ENCODE results near the gene ACTR8.

DNA sequence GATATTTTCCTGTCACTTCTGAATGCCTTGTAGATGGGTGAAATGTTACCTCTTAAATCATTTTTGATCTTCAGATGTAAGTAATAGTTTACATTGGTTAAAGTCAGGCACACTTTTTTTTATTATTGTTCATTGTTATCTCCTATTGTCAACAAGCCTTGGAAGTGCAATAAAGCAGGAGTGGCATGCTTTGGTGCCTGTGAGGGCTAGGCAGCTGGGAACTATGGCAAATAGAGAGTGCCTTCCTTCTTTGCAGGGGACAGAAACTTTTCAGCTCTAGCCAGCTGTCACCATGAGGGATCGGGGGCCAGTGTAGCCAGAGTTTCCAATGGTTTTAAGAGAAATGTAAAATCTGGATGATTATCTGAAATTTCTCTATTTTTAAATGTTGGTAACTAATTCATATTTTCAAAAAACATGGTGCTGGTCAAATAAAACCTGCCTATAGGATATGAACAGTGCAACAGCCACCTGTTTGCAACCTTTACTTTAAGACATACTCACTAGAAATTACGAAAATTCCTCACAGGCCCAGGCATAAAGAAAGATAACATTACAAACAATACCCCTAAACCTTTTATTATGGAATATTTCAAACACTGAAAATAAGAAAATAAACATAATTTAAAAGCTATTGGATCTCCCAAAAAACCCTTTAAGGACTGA is 18.8 kb upstream of the ACTR8 start:
- TF ChIP-seq, protein P1, sequence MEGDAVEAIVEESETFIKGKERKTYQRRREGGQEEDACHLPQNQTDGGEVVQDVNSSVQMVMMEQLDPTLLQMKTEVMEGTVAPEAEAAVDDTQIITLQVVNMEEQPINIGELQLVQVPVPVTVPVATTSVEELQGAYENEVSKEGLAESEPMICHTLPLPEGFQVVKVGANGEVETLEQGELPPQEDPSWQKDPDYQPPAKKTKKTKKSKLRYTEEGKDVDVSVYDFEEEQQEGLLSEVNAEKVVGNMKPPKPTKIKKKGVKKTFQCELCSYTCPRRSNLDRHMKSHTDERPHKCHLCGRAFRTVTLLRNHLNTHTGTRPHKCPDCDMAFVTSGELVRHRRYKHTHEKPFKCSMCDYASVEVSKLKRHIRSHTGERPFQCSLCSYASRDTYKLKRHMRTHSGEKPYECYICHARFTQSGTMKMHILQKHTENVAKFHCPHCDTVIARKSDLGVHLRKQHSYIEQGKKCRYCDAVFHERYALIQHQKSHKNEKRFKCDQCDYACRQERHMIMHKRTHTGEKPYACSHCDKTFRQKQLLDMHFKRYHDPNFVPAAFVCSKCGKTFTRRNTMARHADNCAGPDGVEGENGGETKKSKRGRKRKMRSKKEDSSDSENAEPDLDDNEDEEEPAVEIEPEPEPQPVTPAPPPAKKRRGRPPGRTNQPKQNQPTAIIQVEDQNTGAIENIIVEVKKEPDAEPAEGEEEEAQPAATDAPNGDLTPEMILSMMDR (IDR thresholded peaks at IDR 0.05; ENCODE audit: insufficient read depth, low read depth, low read length): no peak
- TF ChIP-seq EZH2 (IDR thresholded peaks at IDR 0.05; ENCODE audit: insufficient read depth, low read length): no peak
